HCT116 (cell line): ENCODE data around the gene NDRG3. TPM values are rescaled to one million over a fixed set of nuclear protein-coding genes. Genes with fewer than 3 reads are reported as not detected.

Source experiments
- ATAC-seq: fragments of 200-7000 bp; cut with Tn5 transposase; 2 replicates; pipeline ENCODE4 v1.9.1; 2020; ENCODE audit warnings: mild to moderate bottlenecking, moderate library complexity
- BruUV-seq: library from RNA; stranded (reverse); fragments of 400-500 nt; replicated peaks from 2 replicates; lab custom pipeline; 2021; lab: Mats Ljungman, UMichigan
- CTCF ChIA-PET: fragments of 300-600 bp; sonication (Branson Sonifier 250); formaldehyde crosslinking; loops from one replicate; lab custom pipeline; 2021; ENCODE audit warnings: antibody characterized with exemption; lab: Charles Lee
- POLR2A ChIA-PET: fragments of 300-600, 350-600 bp; sonication (Branson Sonifier 250); formaldehyde crosslinking; loops from one replicate; lab custom pipeline; 2021; ENCODE audit warnings: antibody characterized with exemption; lab: Charles Lee
- RAD21 ChIA-PET, 2 experiments: fragments of 300-600 bp; sonication (Branson Sonifier 250); formaldehyde crosslinking; loops; one replicate each; lab custom pipeline; 2023; ENCODE audit warnings: low total read pairs in 2 of 2; ENCODE audit not compliant: uncharacterized antibody in 2 of 2, unreplicated experiment in 2 of 2, low non-redundant PET in 1 of 2; lab: Charles Lee
- DNase-seq: peaks from one replicate; pipeline ENCODE4 v3.0.0-alpha.2; 2010; ENCODE audit warnings: low read depth, low spot score
- H2AFZ ChIP-seq: fragments of 200-600 bp; shearing (Covaris generic), sonication (generic); 2 replicates; pipeline ENCODE4 v1.6.1; 2017; ENCODE audit warnings: low read depth, mixed run types, mixed read lengths, antibody characterized with exemption, low read length; ENCODE audit not compliant: poor library complexity, severe bottlenecking
- H3K27ac ChIP-seq: 2 replicates; pipeline ENCODE4 v1.5.1; 2012; ENCODE audit warnings: low read depth, low read length
- H3K27me3 ChIP-seq: fragments of 200-600 bp; sonication (generic); 2 replicates; pipeline ENCODE4 v1.6.1; 2016; ENCODE audit warnings: mixed run types, low read length, mixed read lengths; ENCODE audit not compliant: insufficient read depth
- H3K36me3 ChIP-seq, 2 experiments: fragments of 200-500 bp in 1 of 2; fragments of 200-600 bp in 1 of 2; sonication (Bioruptor generic) in 1 of 2; sonication (generic) in 1 of 2; 2 replicates each; pipeline versions ENCODE4 v1.5.1 to v1.6.1; 2014 to 2016; ENCODE audit warnings: low read length in 2 of 2, inconsistent platforms in 1 of 2, mixed read lengths in 1 of 2, mixed run types in 1 of 2; ENCODE audit not compliant: insufficient read depth in 2 of 2, control insufficient read depth in 1 of 2
- H3K4me1 ChIP-seq, 2 experiments: fragments of 200-600 bp in 1 of 2; sonication (generic) in 1 of 2; 2 replicates each; pipeline versions ENCODE4 v1.5.1 to v1.6.1; 2012 to 2017; ENCODE audit warnings: low read length in 2 of 2, inconsistent platforms in 1 of 2, mild to moderate bottlenecking in 1 of 2, mixed read lengths in 1 of 2, mixed run types in 1 of 2, moderate library complexity in 1 of 2; ENCODE audit not compliant: insufficient read depth in 2 of 2, control insufficient read depth in 1 of 2
- H3K4me2 ChIP-seq: fragments of 200-600 bp; sonication (generic); 2 replicates; pipeline ENCODE4 v1.6.1; 2017; ENCODE audit warnings: mixed run types, low read length, mixed read lengths
- H3K4me3 ChIP-seq, 2 experiments: fragments of 200-600 bp in 1 of 2; sonication (generic) in 1 of 2; replicated peaks in 1 of 2; 2 replicates each; pipeline ENCODE4 v1.5.1; 2011 to 2016; ENCODE audit warnings: low read length in 2 of 2, control low read depth in 1 of 2, low read depth in 1 of 2, mild to moderate bottlenecking in 1 of 2, mixed read lengths in 1 of 2, mixed run types in 1 of 2
- H3K79me2 ChIP-seq: fragments of 200-600 bp; sonication (generic); 2 replicates; pipeline ENCODE4 v1.6.1; 2017; ENCODE audit warnings: mild to moderate bottlenecking, mixed run types, low read length, moderate library complexity, mixed read lengths; ENCODE audit not compliant: insufficient read depth
- H3K9ac ChIP-seq: fragments of 200-600 bp; sonication (generic); 2 replicates; pipeline ENCODE4 v1.6.1; 2016; ENCODE audit warnings: low read length, mixed read lengths
- H3K9me2 ChIP-seq: fragments of 200-600 bp; sonication (generic), shearing (Covaris generic); 2 replicates; pipeline ENCODE4 v1.6.1; 2017; ENCODE audit warnings: mixed run types, mild to moderate bottlenecking, moderate library complexity; ENCODE audit not compliant: insufficient read depth
- H3K9me3 ChIP-seq, 2 experiments: fragments of 200-500 bp in 1 of 2; fragments of 200-600 bp in 1 of 2; sonication (Bioruptor generic) in 1 of 2; sonication (generic) in 1 of 2; 2 replicates each; pipeline ENCODE4 v1.6.1; 2014 to 2017; ENCODE audit warnings: low read length in 2 of 2, mixed read lengths in 2 of 2, inconsistent platforms in 1 of 2, low read depth in 1 of 2, mild to moderate bottlenecking in 1 of 2, mixed run types in 1 of 2, moderate library complexity in 1 of 2; ENCODE audit not compliant: control insufficient read depth in 1 of 2, insufficient read depth in 1 of 2
- H4K20me1 ChIP-seq: fragments of 200-600 bp; sonication (generic), shearing (Covaris generic); 2 replicates; pipeline ENCODE4 v1.6.1; 2017; ENCODE audit warnings: mixed run types, mild to moderate bottlenecking, moderate library complexity; ENCODE audit not compliant: insufficient read depth
- ATF3 ChIP-seq: IDR thresholded peaks from 2 replicates; pipeline ENCODE4 v1.6.1; 2012
- CEBPB ChIP-seq: IDR thresholded peaks from 2 replicates; pipeline ENCODE4 v1.6.1; 2012; ENCODE audit warnings: low read depth
- ELF1 ChIP-seq: IDR thresholded peaks from 2 replicates; pipeline ENCODE4 v1.6.1; 2012; ENCODE audit warnings: low read depth, borderline replicate concordance
- EZH2 ChIP-seq: fragments of 200-600 bp; sonication (generic); IDR thresholded peaks from 2 replicates; pipeline ENCODE4 v1.6.1; 2017; ENCODE audit warnings: antibody characterized with exemption, mixed run types
- FOSL1 ChIP-seq: IDR thresholded peaks from 2 replicates; pipeline ENCODE4 v1.6.1; 2012; ENCODE audit warnings: low read depth
- JUND ChIP-seq: IDR thresholded peaks from 2 replicates; pipeline ENCODE4 v1.6.1; 2012
- MAX ChIP-seq: IDR thresholded peaks from 2 replicates; pipeline ENCODE4 v1.6.1; 2012
- POLR2A ChIP-seq: IDR thresholded peaks from 2 replicates; pipeline ENCODE4 v1.7.0; 2011; ENCODE audit warnings: borderline replicate concordance; ENCODE audit not compliant: insufficient read depth, insufficient read length; ENCODE audit errors: extremely low read depth
- POLR2AphosphoS5 ChIP-seq: IDR thresholded peaks from 2 replicates; pipeline ENCODE4 v1.6.1; 2011; ENCODE audit warnings: mild to moderate bottlenecking, low read depth, low read length, moderate library complexity
- RAD21 ChIP-seq: IDR thresholded peaks from 2 replicates; pipeline ENCODE4 v1.6.1; 2012; ENCODE audit warnings: low read depth, mild to moderate bottlenecking
- SIN3A ChIP-seq: IDR thresholded peaks from 2 replicates; pipeline ENCODE4 v1.6.1; 2012; ENCODE audit warnings: low read depth
- TCF7L2 ChIP-seq: IDR thresholded peaks from 2 replicates; pipeline ENCODE4 v1.7.0; 2011; ENCODE audit warnings: borderline replicate concordance, inconsistent platforms; ENCODE audit not compliant: insufficient read depth, insufficient read length; ENCODE audit errors: extremely low read depth
- YY1 ChIP-seq: IDR thresholded peaks from 2 replicates; pipeline ENCODE4 v1.6.1; 2011; ENCODE audit warnings: low read length, low read depth, moderate library complexity, mild to moderate bottlenecking; ENCODE audit not compliant: insufficient replicate concordance; ENCODE audit errors: extremely low read depth
- intact Hi-C: fragments of 100-400 bp; cut with micrococcal nuclease; formaldehyde crosslinking; loops from 2 replicates; pipeline ENCODE4 v1.10.0; 2022
- total RNA-seq: library from RNA; stranded (reverse); gene quantifications from one replicate; pipeline ENCODE4 v1.2.1, GENCODE V29; 2021; ENCODE audit not compliant: unreplicated experiment
- TF ChIP-seq, protein P1 (sequence below): IDR thresholded peaks from 2 replicates; pipeline ENCODE4 v1.6.1; 2012; ENCODE audit warnings: low read depth
- TF ChIP-seq, protein P2 (sequence below), 3 experiments: fragments of 200-600 bp in 1 of 3; sonication (generic) in 1 of 3; IDR thresholded peaks in 2 of 3; conservative IDR thresholded peaks in 1 of 3; 2 replicates each; pipeline ENCODE4 v1.5.1; 2012 to 2017; ENCODE audit warnings: low read depth in 2 of 3, low read length in 2 of 3, antibody characterized with exemption in 1 of 3, borderline replicate concordance in 1 of 3, control low read depth in 1 of 3, mild to moderate bottlenecking in 1 of 3, mixed read lengths in 1 of 3, mixed run types in 1 of 3, moderate library complexity in 1 of 3; ENCODE audit not compliant: insufficient read depth in 1 of 3

NDRG3 gene
- total RNA-seq, 1 experiment from 2014 or later = 29.3 TPM

DNA sequence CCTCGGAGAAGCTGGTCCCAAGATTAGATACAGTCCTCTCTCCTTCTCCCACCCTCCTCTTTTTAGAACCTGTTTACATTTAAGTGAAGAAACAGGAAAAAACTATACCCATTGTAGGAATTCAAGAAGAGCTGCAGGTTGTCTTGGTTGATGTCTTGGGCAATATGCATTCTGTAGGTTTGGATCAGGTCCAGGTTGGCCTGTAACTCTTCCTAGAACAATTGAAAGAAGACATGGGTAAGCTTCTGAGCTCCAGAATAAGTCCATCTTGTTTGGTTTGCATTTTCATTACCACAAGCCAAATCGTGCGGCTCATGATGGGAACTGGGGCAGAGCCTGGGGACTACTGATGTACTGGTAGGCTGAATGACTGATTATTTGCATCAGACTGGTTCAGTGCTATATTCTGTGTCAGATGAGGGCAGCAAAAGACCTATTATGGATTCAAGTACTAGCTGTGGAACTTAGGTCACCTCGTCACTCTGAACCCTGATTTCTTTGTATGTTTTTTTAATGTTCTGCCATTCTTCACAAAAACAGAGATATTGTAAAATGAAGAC, 79.6 kb downstream of the NDRG3 start:
- Histone ChIP-seq H3K9ac (no peak overlapping the region), H3K27me3 (no peaks in the 10 kb centered on the region), H4K20me1 (0 out of 2 replicates have a peak, but pooled peaks cover 3% of the 10 kb centered on the region), H3K79me2 (no peaks in the 10 kb centered on the region), H3K9me3 (no peaks in the 10 kb centered on the region), H3K4me3 (no peak overlapping the region), H3K9me2 (no peaks in the 10 kb centered on the region), H3K4me2 (no peak overlapping the region), H3K27ac (no peak overlapping the region), H3K4me1 (no peaks in the 10 kb centered on the region), H2AFZ (no peak overlapping the region), H3K36me3 (peaks cover 3 to 4% of the 10 kb centered on the region in 2 experiments; a peak in 3 of 4 replicates)
- ChIA-PET RAD21 (interaction anchor here in 1 of 2 experiments (1.2 kb wide), 1 partner anchor 89 kb away, joined by 3 read pairs; no protein-coding TSS in a partner anchor), POLR2A (no interaction called here), CTCF (no interaction called here)
- peak; percentile 30; the same call in 1 of the 2 replicates for TF ChIP-seq RAD21
- no peak for TF ChIP-seq CEBPB
- intact Hi-C loops = no loop called here
- DNase-seq = no peak
- no TSS peak for BruUV-seq
- ATAC-seq = no peak

- Histone ChIP-seq H3K4me3 (no peak overlapping the region), H3K27ac (no peak overlapping the region), H3K4me2 (no peak overlapping the region), H4K20me1 (0 out of 2 replicates have a peak, but pooled peaks cover 3% of the 10 kb centered on the region), H3K36me3 (peaks cover 0 to 4% of the 10 kb centered on the region in 2 experiments; a peak in 2 of 4 replicates), H3K79me2 (no peaks in the 10 kb centered on the region), H3K27me3 (no peaks in the 10 kb centered on the region), H3K9ac (no peak overlapping the region), H2AFZ (no peak overlapping the region), H3K9me3 (no peaks in the 10 kb centered on the region), H3K9me2 (no peaks in the 10 kb centered on the region), H3K4me1 (no peaks in the 10 kb centered on the region)
- ATAC-seq = no peak
- no peak for DNase-seq
- RAD21 ChIA-PET = no interaction called here
- BruUV-seq = no TSS peak
- CTCF ChIA-PET = no interaction called here
- intact Hi-C loops = no loop called here
- POLR2A ChIA-PET = no interaction called here
- no peak for TF ChIP-seq EZH2
- TF ChIP-seq ELF1 = no peak
- TF ChIP-seq, protein P1, sequence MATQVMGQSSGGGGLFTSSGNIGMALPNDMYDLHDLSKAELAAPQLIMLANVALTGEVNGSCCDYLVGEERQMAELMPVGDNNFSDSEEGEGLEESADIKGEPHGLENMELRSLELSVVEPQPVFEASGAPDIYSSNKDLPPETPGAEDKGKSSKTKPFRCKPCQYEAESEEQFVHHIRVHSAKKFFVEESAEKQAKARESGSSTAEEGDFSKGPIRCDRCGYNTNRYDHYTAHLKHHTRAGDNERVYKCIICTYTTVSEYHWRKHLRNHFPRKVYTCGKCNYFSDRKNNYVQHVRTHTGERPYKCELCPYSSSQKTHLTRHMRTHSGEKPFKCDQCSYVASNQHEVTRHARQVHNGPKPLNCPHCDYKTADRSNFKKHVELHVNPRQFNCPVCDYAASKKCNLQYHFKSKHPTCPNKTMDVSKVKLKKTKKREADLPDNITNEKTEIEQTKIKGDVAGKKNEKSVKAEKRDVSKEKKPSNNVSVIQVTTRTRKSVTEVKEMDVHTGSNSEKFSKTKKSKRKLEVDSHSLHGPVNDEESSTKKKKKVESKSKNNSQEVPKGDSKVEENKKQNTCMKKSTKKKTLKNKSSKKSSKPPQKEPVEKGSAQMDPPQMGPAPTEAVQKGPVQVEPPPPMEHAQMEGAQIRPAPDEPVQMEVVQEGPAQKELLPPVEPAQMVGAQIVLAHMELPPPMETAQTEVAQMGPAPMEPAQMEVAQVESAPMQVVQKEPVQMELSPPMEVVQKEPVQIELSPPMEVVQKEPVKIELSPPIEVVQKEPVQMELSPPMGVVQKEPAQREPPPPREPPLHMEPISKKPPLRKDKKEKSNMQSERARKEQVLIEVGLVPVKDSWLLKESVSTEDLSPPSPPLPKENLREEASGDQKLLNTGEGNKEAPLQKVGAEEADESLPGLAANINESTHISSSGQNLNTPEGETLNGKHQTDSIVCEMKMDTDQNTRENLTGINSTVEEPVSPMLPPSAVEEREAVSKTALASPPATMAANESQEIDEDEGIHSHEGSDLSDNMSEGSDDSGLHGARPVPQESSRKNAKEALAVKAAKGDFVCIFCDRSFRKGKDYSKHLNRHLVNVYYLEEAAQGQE = no peak
- TF ChIP-seq TCF7L2 = no peak
- TF ChIP-seq, protein P2, sequence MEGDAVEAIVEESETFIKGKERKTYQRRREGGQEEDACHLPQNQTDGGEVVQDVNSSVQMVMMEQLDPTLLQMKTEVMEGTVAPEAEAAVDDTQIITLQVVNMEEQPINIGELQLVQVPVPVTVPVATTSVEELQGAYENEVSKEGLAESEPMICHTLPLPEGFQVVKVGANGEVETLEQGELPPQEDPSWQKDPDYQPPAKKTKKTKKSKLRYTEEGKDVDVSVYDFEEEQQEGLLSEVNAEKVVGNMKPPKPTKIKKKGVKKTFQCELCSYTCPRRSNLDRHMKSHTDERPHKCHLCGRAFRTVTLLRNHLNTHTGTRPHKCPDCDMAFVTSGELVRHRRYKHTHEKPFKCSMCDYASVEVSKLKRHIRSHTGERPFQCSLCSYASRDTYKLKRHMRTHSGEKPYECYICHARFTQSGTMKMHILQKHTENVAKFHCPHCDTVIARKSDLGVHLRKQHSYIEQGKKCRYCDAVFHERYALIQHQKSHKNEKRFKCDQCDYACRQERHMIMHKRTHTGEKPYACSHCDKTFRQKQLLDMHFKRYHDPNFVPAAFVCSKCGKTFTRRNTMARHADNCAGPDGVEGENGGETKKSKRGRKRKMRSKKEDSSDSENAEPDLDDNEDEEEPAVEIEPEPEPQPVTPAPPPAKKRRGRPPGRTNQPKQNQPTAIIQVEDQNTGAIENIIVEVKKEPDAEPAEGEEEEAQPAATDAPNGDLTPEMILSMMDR (IDR thresholded peaks at IDR 0.05 in 2 of 3, conservative IDR thresholded peaks at IDR 0.05 in 1 of 3; ENCODE audit: borderline replicate concordance in 1 of 3, insufficient read depth in 1 of 3, low read depth in 2 of 3, low read length in 2 of 3) = no peak
- TF ChIP-seq CEBPB = no peak
- no peak for TF ChIP-seq YY1
- no peak for TF ChIP-seq POLR2AphosphoS5
- TF ChIP-seq JUND = no peak
- no peak for TF ChIP-seq FOSL1
- no peak for TF ChIP-seq POLR2A
- no peak for TF ChIP-seq SIN3A
- TF ChIP-seq ATF3 = no peak
- no peak for TF ChIP-seq MAX
These were observed 82.9 kb downstream of the NDRG3 start for GRCh38 chr20:36663031-36663430.
